Stimulated activated CD8-positive, alpha-beta memory T cell treated with anti-CD3 and anti-CD28 coated beads, Interleukin-15, amount 100 ng/mL, for 24 hours (primary cell): ENCODE results near the gene SLC6A3.
"Not testable (repeated sequence)": the region's sequence is repeated elsewhere in the genome, so short reads cannot be mapped to it uniquely, and the experiment has no call there.

Source experiments
- DNase-seq: peaks from one replicate; pipeline ENCODE4 v3.0.0-alpha.2; 2020; ENCODE audit warnings: low read depth

The SLC6A3 gene

GRCh38 chr5:1463326-1464095, 18.3 kb upstream of the SLC6A3 start:
- no peak for DNase-seq

GRCh38 chr5:1462358-1462757, 17.1 kb upstream of the SLC6A3 start:
- DNase-seq = no peak

- no peak for DNase-seq
Observed at GRCh38 chr5:1461396-1461795, 16.2 kb upstream of the SLC6A3 start.

GRCh38 chr5:1460054-1460682, 14.9 kb upstream of the SLC6A3 start:
- DNase-seq = no peak

GRCh38 chr5:1459435-1459834, 14.2 kb upstream of the SLC6A3 start:
- DNase-seq = not testable (repeated sequence)

GRCh38 chr5:1456110-1456881, 11.1 kb upstream of the SLC6A3 start:
- DNase-seq = not testable (repeated sequence)

- no peak for DNase-seq
Observed at GRCh38 chr5:1453613-1454012, 8.4 kb upstream of the SLC6A3 start.

- DNase-seq = no peak
Observed at GRCh38 chr5:1449081-1449630, 3.9 kb upstream of the SLC6A3 start.

GRCh38 chr5:1448511-1449011, 3.3 kb upstream of the SLC6A3 start:
- DNase-seq = no peak

- no peak for DNase-seq
Observed at GRCh38 chr5:1447671-1448361, 2.6 kb upstream of the SLC6A3 start.

GRCh38 chr5:1446602-1447343, 1.5 kb upstream of the SLC6A3 start:
- DNase-seq = no peak

GRCh38 chr5:1445689-1446601, 705 bp upstream of the SLC6A3 start:
- no peak for DNase-seq

- DNase-seq = no peak
Observed at GRCh38 chr5:1444361-1445189, 665 bp downstream of the SLC6A3 start.

- DNase-seq = no peak
Observed at GRCh38 chr5:1443991-1444360, 1.3 kb downstream of the SLC6A3 start.

- no peak for DNase-seq
Observed at GRCh38 chr5:1443171-1443570, 2.1 kb downstream of the SLC6A3 start.

GRCh38 chr5:1442222-1443145, 2.8 kb downstream of the SLC6A3 start:
- no peak for DNase-seq

GRCh38 chr5:1441166-1441865, 3.9 kb downstream of the SLC6A3 start:
- DNase-seq = no peak
